ENCODE results near the gene USF2.

Gene USF2

GRCh38 chr19:35293808-35294207 is 25.0 kb downstream of the USF2 start:
- Histone ChIP-seq H3K4me3 (ENCODE audit: insufficient read depth, low read depth, low read length, poor library complexity, severe bottlenecking) (no peak overlapping the region), H3K4me1 (ENCODE audit: control insufficient read depth, insufficient read depth, low read length, poor library complexity, severe bottlenecking) (peaks cover 8% of the 10 kb centered on the region), H3K27ac (ENCODE audit: insufficient read depth, low read length, poor library complexity, severe bottlenecking) (no peak overlapping the region), H3K9me3 (ENCODE audit: control insufficient read depth, low read length) (no peaks in the 10 kb centered on the region), H3K27me3 (replicated peaks; ENCODE audit: control insufficient read depth, insufficient read depth, low read length, poor library complexity, severe bottlenecking) (no peaks in the 10 kb centered on the region), H3K36me3 (ENCODE audit: control insufficient read depth, insufficient read depth, low read length) (no peaks in the 10 kb centered on the region)
- no peak for DNase-seq

- H3K36me3 ChIP-seq (ENCODE audit: control insufficient read depth, insufficient read depth, low read length), result no peaks in the 10 kb centered on the region
- peaks cover 8% of the 10 kb centered on the region for H3K4me1 ChIP-seq (ENCODE audit: control insufficient read depth, insufficient read depth, low read length, poor library complexity, severe bottlenecking)
- H3K9me3 ChIP-seq (ENCODE audit: control insufficient read depth, low read length), result no peaks in the 10 kb centered on the region
- H3K27ac ChIP-seq (ENCODE audit: insufficient read depth, low read length, poor library complexity, severe bottlenecking), result no peak overlapping the region
- no peak for DNase-seq
- no peaks in the 10 kb centered on the region for H3K27me3 ChIP-seq (replicated peaks; ENCODE audit: control insufficient read depth, insufficient read depth, low read length, poor library complexity, severe bottlenecking)
- H3K4me3 ChIP-seq (ENCODE audit: insufficient read depth, low read depth, low read length, poor library complexity, severe bottlenecking), result no peak overlapping the region
Observed at GRCh38 chr19:35294328-35294727, 25.6 kb downstream of the USF2 start.

DNA sequence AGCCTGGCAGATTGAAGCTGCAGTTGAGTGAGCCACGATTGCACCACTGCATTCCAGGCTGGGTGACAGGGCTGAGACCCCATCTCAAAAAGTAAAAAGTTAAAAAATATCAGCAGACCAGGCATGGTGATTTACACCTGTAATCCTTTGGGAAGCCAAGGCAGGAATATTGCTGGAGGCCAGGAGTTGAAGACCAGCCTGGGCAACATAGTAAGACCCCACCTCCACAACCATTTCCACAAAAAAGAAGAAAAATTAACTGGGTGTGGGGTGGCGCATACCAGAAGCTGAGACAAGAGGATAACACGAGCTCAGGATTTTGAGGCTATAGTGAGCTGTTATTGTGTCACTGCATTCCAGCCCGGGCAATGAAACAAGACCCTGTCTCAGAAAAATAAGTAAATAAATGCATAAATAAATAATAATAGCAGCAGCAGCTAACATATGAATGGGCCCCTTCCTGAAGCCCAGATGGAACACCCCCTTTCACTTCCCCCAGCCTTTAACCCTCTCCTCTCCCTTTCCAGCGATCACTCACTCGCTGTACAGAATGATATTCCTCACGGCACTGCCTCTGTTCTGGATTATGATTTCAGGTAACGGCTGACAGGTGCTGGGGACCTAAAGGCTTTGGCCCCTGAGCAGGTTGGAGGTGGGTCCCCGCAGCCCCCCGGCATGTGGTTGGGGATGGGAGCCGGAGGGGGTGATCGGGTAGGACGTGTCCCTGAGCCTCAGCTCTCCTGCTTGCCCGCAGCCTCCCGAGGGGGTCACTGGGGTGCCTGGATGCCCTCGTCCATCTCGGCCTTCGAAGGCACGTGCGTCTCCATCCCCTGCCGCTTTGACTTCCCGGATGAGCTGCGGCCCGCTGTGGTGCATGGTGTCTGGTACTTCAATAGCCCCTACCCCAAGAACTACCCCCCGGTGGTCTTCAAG is 26.4 kb downstream of the USF2 start:
- Histone ChIP-seq H3K4me3 (ENCODE audit: insufficient read depth, low read depth, low read length, poor library complexity, severe bottlenecking) (peak overlapping the region; percentile 3), H3K9me3 (ENCODE audit: control insufficient read depth, low read length) (no peaks in the 10 kb centered on the region), H3K36me3 (ENCODE audit: control insufficient read depth, insufficient read depth, low read length) (no peaks in the 10 kb centered on the region), H3K27ac (ENCODE audit: insufficient read depth, low read length, poor library complexity, severe bottlenecking) (no peak overlapping the region), H3K4me1 (ENCODE audit: control insufficient read depth, insufficient read depth, low read length, poor library complexity, severe bottlenecking) (peaks cover 8% of the 10 kb centered on the region), H3K27me3 (replicated peaks; ENCODE audit: control insufficient read depth, insufficient read depth, low read length, poor library complexity, severe bottlenecking) (no peaks in the 10 kb centered on the region)
- no peak for DNase-seq

DNA sequence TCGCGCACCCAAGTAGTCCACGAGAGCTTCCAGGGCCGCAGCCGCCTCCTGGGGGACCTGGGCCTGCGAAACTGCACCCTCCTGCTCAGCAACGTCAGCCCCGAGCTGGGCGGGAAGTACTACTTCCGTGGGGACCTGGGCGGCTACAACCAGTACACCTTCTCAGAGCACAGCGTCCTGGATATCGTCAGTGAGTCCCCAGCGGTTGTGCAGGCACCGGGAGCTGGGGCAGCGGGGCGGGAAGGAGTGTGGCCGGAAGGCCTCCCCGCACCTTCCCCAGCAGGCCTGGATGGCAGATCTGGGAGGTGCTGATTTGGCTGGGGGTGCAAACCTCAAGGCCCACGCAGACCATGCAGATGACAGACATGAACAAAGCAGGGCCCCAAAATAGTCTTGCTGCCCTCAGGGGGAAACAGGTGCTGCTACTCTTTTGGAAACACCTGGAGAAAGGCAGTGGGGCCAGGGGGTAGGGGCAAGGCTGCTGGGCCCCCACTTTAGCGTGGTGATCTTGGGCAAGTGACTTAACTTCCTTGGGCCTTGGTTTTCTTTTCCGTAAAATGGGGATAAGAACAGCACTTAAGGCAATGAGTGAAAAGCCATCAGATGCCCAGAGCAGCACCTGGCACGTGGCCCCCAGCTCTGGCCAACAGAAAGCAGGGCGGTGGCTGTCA is 27.2 kb downstream of the USF2 start:
- Histone ChIP-seq H3K4me3 (ENCODE audit: insufficient read depth, low read depth, low read length, poor library complexity, severe bottlenecking) (peak overlapping the region; percentile 3), H3K9me3 (ENCODE audit: control insufficient read depth, low read length) (no peaks in the 10 kb centered on the region), H3K27me3 (replicated peaks; ENCODE audit: control insufficient read depth, insufficient read depth, low read length, poor library complexity, severe bottlenecking) (no peaks in the 10 kb centered on the region), H3K36me3 (ENCODE audit: control insufficient read depth, insufficient read depth, low read length) (no peaks in the 10 kb centered on the region), H3K4me1 (ENCODE audit: control insufficient read depth, insufficient read depth, low read length, poor library complexity, severe bottlenecking) (peaks cover 8% of the 10 kb centered on the region), H3K27ac (ENCODE audit: insufficient read depth, low read length, poor library complexity, severe bottlenecking) (no peak overlapping the region)
- DNase-seq, result peak in 1 of 3 donors; percentile 8

DNA sequence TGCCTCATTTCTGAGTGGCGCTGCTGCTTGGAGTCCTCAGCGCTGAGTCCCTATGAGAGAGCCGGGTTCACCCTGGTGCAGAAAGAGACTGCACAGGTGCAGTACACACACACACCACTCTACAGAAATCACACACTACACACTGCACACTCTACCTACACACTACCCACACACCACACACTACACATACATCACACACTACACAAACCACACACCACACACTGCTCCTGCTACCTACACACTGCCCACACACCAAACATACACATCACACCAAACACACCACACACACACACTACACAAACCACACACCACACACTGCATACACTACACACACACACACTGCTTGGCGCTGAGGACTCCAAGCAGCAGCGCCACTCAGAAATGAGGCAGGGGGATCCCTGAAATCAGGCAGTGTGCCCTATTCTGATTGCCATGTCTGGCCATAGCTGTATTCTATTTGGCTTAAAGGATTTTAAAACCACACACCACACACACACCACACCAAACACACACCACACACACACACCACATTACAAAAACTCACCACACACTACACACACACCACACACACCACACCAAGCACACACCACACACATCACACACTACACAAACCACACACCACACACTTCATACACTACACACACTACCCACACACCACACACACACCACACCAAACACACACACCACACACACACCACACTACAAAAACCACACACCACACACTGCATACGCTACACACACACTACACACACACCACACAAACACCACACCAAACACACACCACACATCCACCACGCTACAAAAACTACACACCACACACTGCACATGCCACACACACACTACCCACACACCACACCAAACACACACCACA is 28.1 kb downstream of the USF2 start:
- Histone ChIP-seq H3K27ac (ENCODE audit: insufficient read depth, low read length, poor library complexity, severe bottlenecking) (no peak overlapping the region), H3K4me1 (ENCODE audit: control insufficient read depth, insufficient read depth, low read length, poor library complexity, severe bottlenecking) (peaks cover 8% of the 10 kb centered on the region), H3K27me3 (replicated peaks; ENCODE audit: control insufficient read depth, insufficient read depth, low read length, poor library complexity, severe bottlenecking) (no peaks in the 10 kb centered on the region), H3K4me3 (ENCODE audit: insufficient read depth, low read depth, low read length, poor library complexity, severe bottlenecking) (no peak overlapping the region), H3K36me3 (ENCODE audit: control insufficient read depth, insufficient read depth, low read length) (no peaks in the 10 kb centered on the region), H3K9me3 (ENCODE audit: control insufficient read depth, low read length) (no peaks in the 10 kb centered on the region)
- no peak for DNase-seq

GRCh38 chr19:35297515-35297848 is 28.7 kb downstream of the USF2 start:
- H3K9me3 ChIP-seq (ENCODE audit: control insufficient read depth, low read length), result no peaks in the 10 kb centered on the region
- no peak for DNase-seq
- H3K27me3 ChIP-seq (replicated peaks; ENCODE audit: control insufficient read depth, insufficient read depth, low read length, poor library complexity, severe bottlenecking), result no peaks in the 10 kb centered on the region
- no peak overlapping the region for H3K4me3 ChIP-seq (ENCODE audit: insufficient read depth, low read depth, low read length, poor library complexity, severe bottlenecking)
- H3K27ac ChIP-seq (ENCODE audit: insufficient read depth, low read length, poor library complexity, severe bottlenecking), result no peak overlapping the region
- H3K4me1 ChIP-seq (ENCODE audit: control insufficient read depth, insufficient read depth, low read length, poor library complexity, severe bottlenecking), result peaks cover 8% of the 10 kb centered on the region
- H3K36me3 ChIP-seq (ENCODE audit: control insufficient read depth, insufficient read depth, low read length), result no peaks in the 10 kb centered on the region

- no peak for DNase-seq
- H3K27ac ChIP-seq (ENCODE audit: insufficient read depth, low read length, poor library complexity, severe bottlenecking), result no peak overlapping the region
- no peaks in the 10 kb centered on the region for H3K9me3 ChIP-seq (ENCODE audit: control insufficient read depth, low read length)
- H3K36me3 ChIP-seq (ENCODE audit: control insufficient read depth, insufficient read depth, low read length), result no peaks in the 10 kb centered on the region
- H3K4me3 ChIP-seq (ENCODE audit: insufficient read depth, low read depth, low read length, poor library complexity, severe bottlenecking), result no peak overlapping the region
- H3K27me3 ChIP-seq (replicated peaks; ENCODE audit: control insufficient read depth, insufficient read depth, low read length, poor library complexity, severe bottlenecking), result no peaks in the 10 kb centered on the region
- peaks cover 8% of the 10 kb centered on the region for H3K4me1 ChIP-seq (ENCODE audit: control insufficient read depth, insufficient read depth, low read length, poor library complexity, severe bottlenecking)
Observed at GRCh38 chr19:35297922-35298321, 29.2 kb downstream of the USF2 start.

DNA sequence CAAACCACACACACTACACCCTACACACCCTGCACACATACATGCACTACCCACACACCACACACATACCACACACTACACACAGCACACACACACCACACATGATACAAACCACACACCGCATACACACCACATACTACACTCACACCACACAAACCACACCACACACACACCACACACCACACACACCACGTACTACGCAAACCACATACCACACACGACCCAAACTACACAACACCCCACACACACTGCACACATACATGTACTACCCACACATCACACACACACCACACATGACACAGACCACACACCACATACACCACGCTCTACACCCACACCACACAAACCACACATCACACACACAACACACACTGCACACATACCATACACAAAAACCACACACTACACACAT is 29.8 kb downstream of the USF2 start:
- Histone ChIP-seq H3K4me1 (ENCODE audit: control insufficient read depth, insufficient read depth, low read length, poor library complexity, severe bottlenecking) (peaks cover 8% of the 10 kb centered on the region), H3K9me3 (ENCODE audit: control insufficient read depth, low read length) (no peaks in the 10 kb centered on the region), H3K36me3 (ENCODE audit: control insufficient read depth, insufficient read depth, low read length) (no peaks in the 10 kb centered on the region), H3K27ac (ENCODE audit: insufficient read depth, low read length, poor library complexity, severe bottlenecking) (no peak overlapping the region), H3K4me3 (ENCODE audit: insufficient read depth, low read depth, low read length, poor library complexity, severe bottlenecking) (no peak overlapping the region), H3K27me3 (replicated peaks; ENCODE audit: control insufficient read depth, insufficient read depth, low read length, poor library complexity, severe bottlenecking) (no peaks in the 10 kb centered on the region)
- no peak for DNase-seq

DNA sequence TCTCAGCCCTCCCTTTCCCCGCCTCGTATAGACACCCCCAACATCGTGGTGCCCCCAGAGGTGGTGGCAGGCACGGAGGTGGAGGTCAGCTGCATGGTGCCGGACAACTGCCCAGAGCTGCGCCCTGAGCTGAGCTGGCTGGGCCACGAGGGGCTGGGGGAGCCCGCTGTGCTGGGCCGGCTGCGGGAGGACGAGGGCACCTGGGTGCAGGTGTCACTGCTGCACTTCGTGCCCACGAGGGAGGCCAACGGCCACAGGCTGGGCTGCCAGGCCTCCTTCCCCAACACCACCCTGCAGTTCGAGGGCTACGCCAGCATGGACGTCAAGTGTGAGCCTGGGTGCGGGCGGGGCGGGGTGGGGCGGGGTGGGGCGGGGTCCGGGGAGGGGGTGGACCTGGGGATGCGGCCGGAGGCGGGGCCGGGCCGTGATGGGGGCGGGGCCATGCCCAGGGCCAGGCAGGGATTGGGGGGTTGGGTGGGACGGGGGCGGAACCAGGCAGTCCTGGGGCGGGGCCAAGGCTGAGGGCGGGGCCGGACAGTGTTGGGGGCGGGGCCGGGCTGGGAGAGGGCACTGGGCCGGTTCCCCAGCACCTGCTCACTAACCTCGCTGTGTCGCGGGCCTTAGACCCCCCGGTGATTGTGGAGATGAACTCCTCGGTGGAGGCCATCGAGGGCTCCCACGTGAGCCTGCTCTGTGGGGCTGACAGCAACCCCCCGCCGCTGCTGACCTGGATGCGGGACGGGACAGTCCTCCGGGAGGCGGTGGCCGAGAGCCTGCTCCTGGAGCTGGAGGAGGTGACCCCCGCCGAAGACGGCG is 31.0 kb downstream of the USF2 start:
- peaks cover 8% of the 10 kb centered on the region for H3K4me1 ChIP-seq (ENCODE audit: control insufficient read depth, insufficient read depth, low read length, poor library complexity, severe bottlenecking)
- H3K9me3 ChIP-seq (ENCODE audit: control insufficient read depth, low read length), result no peaks in the 10 kb centered on the region
- no peaks in the 10 kb centered on the region for H3K36me3 ChIP-seq (ENCODE audit: control insufficient read depth, insufficient read depth, low read length)
- no peak overlapping the region for H3K4me3 ChIP-seq (ENCODE audit: insufficient read depth, low read depth, low read length, poor library complexity, severe bottlenecking)
- no peak for DNase-seq
- H3K27me3 ChIP-seq (replicated peaks; ENCODE audit: control insufficient read depth, insufficient read depth, low read length, poor library complexity, severe bottlenecking), result no peaks in the 10 kb centered on the region
- no peak overlapping the region for H3K27ac ChIP-seq (ENCODE audit: insufficient read depth, low read length, poor library complexity, severe bottlenecking)
